ENCODE results near the gene TRPM6. TPM values are rescaled to one million over a fixed set of nuclear protein-coding genes. Genes with fewer than 3 reads are reported as not detected.
"Not testable (repeated sequence)": the region's sequence is repeated elsewhere in the genome, so short reads cannot be mapped to it uniquely, and the experiment has no call there.

Gene TRPM6
- total and polyA plus RNA-seq, 10 donors = 0.05 to 9.9 (median 1.7) TPM

GRCh38 chr9:74859786-74860185 is 27.9 kb downstream of the TRPM6 start:
- no peak for DNase-seq
- H3K27ac ChIP-seq = no peak overlapping the region
- TF ChIP-seq POLR2A (IDR thresholded peaks at IDR 0.05) = no peak
- no peak for TF ChIP-seq CTCF (IDR thresholded peaks at IDR 0.05 in 8 of 11, conservative IDR thresholded peaks at IDR 0.05 in 3 of 11)
- no peak for TF ChIP-seq POLR2AphosphoS5 (IDR thresholded peaks at IDR 0.05)
- H3K27me3 ChIP-seq (replicated peaks in 1 of 7) = no peaks in the 10 kb centered on the region
- H3K4me3 ChIP-seq = no peak overlapping the region
- no peaks in the 10 kb centered on the region for H3K9me3 ChIP-seq
- no peaks in the 10 kb centered on the region for H3K36me3 ChIP-seq
- peaks cover 0 to 31% (median 3%) of the 10 kb centered on the region in 6 donors for H3K4me1 ChIP-seq
- intact Hi-C loops (cut with DNase I; ENCODE audit: low total_unique reads) = no loop called here
- WGBS, 5 donors = 64 to 80% (median 73%) methylated on average over 2 of the region's 2 CpGs

GRCh38 chr9:74858751-74859414 is 28.8 kb downstream of the TRPM6 start:
- no peaks in the 10 kb centered on the region for H3K9me3 ChIP-seq
- no peaks in the 10 kb centered on the region for H3K36me3 ChIP-seq
- H3K27me3 ChIP-seq (replicated peaks in 1 of 7) = no peaks in the 10 kb centered on the region
- no peak for DNase-seq
- no peak for TF ChIP-seq POLR2A (IDR thresholded peaks at IDR 0.05)
- TF ChIP-seq CTCF (IDR thresholded peaks at IDR 0.05 in 8 of 11, conservative IDR thresholded peaks at IDR 0.05 in 3 of 11) = no peak
- TF ChIP-seq POLR2AphosphoS5 (IDR thresholded peaks at IDR 0.05) = no peak
- no peak overlapping the region for H3K4me3 ChIP-seq
- WGBS, 5 donors = 60 to 74% (median 68%) methylated on average over 4 of the region's 4 CpGs
- no peak overlapping the region for H3K27ac ChIP-seq
- intact Hi-C loops (cut with DNase I; ENCODE audit: low total_unique reads) = no loop called here
- H3K4me1 ChIP-seq = peaks cover 0 to 28% (median 3%) of the 10 kb centered on the region in 6 donors

GRCh38 chr9:74856989-74857388 is 30.7 kb downstream of the TRPM6 start:
- H3K9me3 ChIP-seq = no peaks in the 10 kb centered on the region
- H3K4me3 ChIP-seq = no peak overlapping the region
- peaks cover 0 to 21% (median 3%) of the 10 kb centered on the region in 6 donors for H3K4me1 ChIP-seq
- DNase-seq = no peak
- H3K27ac ChIP-seq = no peak overlapping the region
- intact Hi-C loops (cut with DNase I; ENCODE audit: low total_unique reads) = no loop called here
- no peaks in the 10 kb centered on the region for H3K27me3 ChIP-seq (replicated peaks in 1 of 7)
- no peaks in the 10 kb centered on the region for H3K36me3 ChIP-seq
- no peak for TF ChIP-seq CTCF (IDR thresholded peaks at IDR 0.05 in 8 of 11, conservative IDR thresholded peaks at IDR 0.05 in 3 of 11)
- TF ChIP-seq POLR2A (IDR thresholded peaks at IDR 0.05) = no peak
- no peak for TF ChIP-seq POLR2AphosphoS5 (IDR thresholded peaks at IDR 0.05)

GRCh38 chr9:74855072-74855471 is 32.6 kb downstream of the TRPM6 start:
- TF ChIP-seq CTCF (IDR thresholded peaks at IDR 0.05 in 8 of 11, conservative IDR thresholded peaks at IDR 0.05 in 3 of 11) = no peak
- TF ChIP-seq POLR2AphosphoS5 (IDR thresholded peaks at IDR 0.05) = no peak
- TF ChIP-seq POLR2A (IDR thresholded peaks at IDR 0.05) = no peak
- H3K27me3 ChIP-seq (replicated peaks in 1 of 7) = no peaks in the 10 kb centered on the region
- whole genome bisulfite sequencing, 5 donors = 89 to 94% (median 92%) methylated on average over 6 of the region's 6 CpGs
- DNase-seq = no peak
- no peaks in the 10 kb centered on the region for H3K9me3 ChIP-seq
- no peaks in the 10 kb centered on the region for H3K36me3 ChIP-seq
- H3K4me1 ChIP-seq = peaks cover 0 to 2% (median 0%) of the 10 kb centered on the region in 6 donors
- H3K27ac ChIP-seq = no peak overlapping the region
- intact Hi-C loops (cut with DNase I; ENCODE audit: low total_unique reads) = no loop called here
- H3K4me3 ChIP-seq = no peak overlapping the region

- H3K27ac ChIP-seq; H3K27me3 ChIP-seq (replicated peaks in 1 of 7); H3K36me3 ChIP-seq; H3K4me3 ChIP-seq; H3K9me3 ChIP-seq; DNase-seq; H3K4me1 ChIP-seq; intact Hi-C loops (cut with DNase I; ENCODE audit: low total_unique reads): not testable (repeated sequence)
- 93 to 98% (median 96%) methylated on average over 22 to 36 of the region's 36 CpGs for WGBS, 5 donors
Observed at GRCh38 chr9:74853024-74853423, 34.7 kb downstream of the TRPM6 start.

All from spleen (tissue), 11 donors.